Hepatocyte (in vitro differentiated cells): Measurements from ENCODE around the gene IQCN. TPM values are rescaled to one million over a fixed set of nuclear protein-coding genes. Genes with fewer than 3 reads are reported as not detected.

Source experiments
- DNase-seq: peaks from one replicate; pipeline ENCODE4 v3.0.0-alpha.2; 2016; ENCODE audit warnings: low spot score
- H2AFZ ChIP-seq: fragments of 200-600 bp; sonication (generic); 2 replicates; pipeline ENCODE4 v1.6.0; 2016; ENCODE audit warnings: antibody characterized with exemption, mild to moderate bottlenecking
- H3K27ac ChIP-seq: fragments of 200-600 bp; sonication (generic); 2 replicates; pipeline ENCODE4 v1.5.1; 2016; ENCODE audit warnings: mild to moderate bottlenecking
- H3K27me3 ChIP-seq: fragments of 200-600 bp; sonication (generic); 2 replicates; pipeline ENCODE4 v1.6.1; 2016
- H3K36me3 ChIP-seq: fragments of 200-600 bp; sonication (generic); replicated peaks from 2 replicates; pipeline ENCODE4 v1.5.1; 2016; ENCODE audit warnings: low read depth; ENCODE audit not compliant: insufficient read depth
- H3K4me1 ChIP-seq: fragments of 200-600 bp; sonication (generic); 2 replicates; pipeline ENCODE4 v1.5.1; 2016; ENCODE audit warnings: mild to moderate bottlenecking, moderate library complexity; ENCODE audit not compliant: insufficient read depth
- H3K4me2 ChIP-seq: fragments of 200-600 bp; sonication (generic); 2 replicates; pipeline ENCODE4 v1.6.0; 2016
- H3K4me3 ChIP-seq: fragments of 200-600 bp; sonication (generic); 2 replicates; pipeline ENCODE4 v1.5.1; 2016; ENCODE audit warnings: mild to moderate bottlenecking
- H3K79me2 ChIP-seq: fragments of 200-600 bp; sonication (generic); 2 replicates; pipeline ENCODE4 v1.6.0; 2017; ENCODE audit warnings: mild to moderate bottlenecking
- H3K9me2 ChIP-seq: fragments of 200-600 bp; sonication (generic); replicated peaks from 2 replicates; pipeline ENCODE4 v1.6.0; 2017; ENCODE audit warnings: mild to moderate bottlenecking; ENCODE audit not compliant: insufficient read depth
- H3K9me3 ChIP-seq: fragments of 200-600 bp; sonication (generic); 2 replicates; pipeline ENCODE4 v1.5.1; 2016; ENCODE audit warnings: low read depth, mild to moderate bottlenecking
- H4K20me1 ChIP-seq: fragments of 200-600 bp; sonication (generic); 2 replicates; pipeline ENCODE4 v1.6.0; 2016; ENCODE audit warnings: mild to moderate bottlenecking; ENCODE audit not compliant: insufficient read depth, poor library complexity, severe bottlenecking
- CTCF ChIP-seq: fragments of 200-600 bp; sonication (generic); IDR thresholded peaks from 2 replicates; pipeline ENCODE4 v1.5.1; 2016; ENCODE audit warnings: antibody characterized with exemption, mild to moderate bottlenecking; ENCODE audit not compliant: poor library complexity
- EZH2 ChIP-seq: fragments of 200-600 bp; sonication (generic); IDR thresholded peaks from 2 replicates; pipeline ENCODE4 v1.6.1; 2016; ENCODE audit warnings: antibody characterized with exemption, mild to moderate bottlenecking, borderline replicate concordance
- EZH2phosphoT487 ChIP-seq: fragments of 200-600 bp; sonication (generic); IDR thresholded peaks from one replicate; pipeline ENCODE4 v1.6.1; 2018; ENCODE audit warnings: antibody characterized with exemption, mild to moderate bottlenecking, low read depth, moderate library complexity; ENCODE audit not compliant: unreplicated experiment, severe bottlenecking
- WGBS: methylation state at CpG from one replicate; pipeline ENCODE4 v1.1.6; 2016; ENCODE audit warnings: low lambda C conversion rate; ENCODE audit errors: missing lambda C conversion rate; 5-methylcytosine and 5-hydroxymethylcytosine counted together
- polyA plus RNA-seq: library from polyadenylated mRNA; unstranded; fragments of >200 nt; fragmentation: Nextera tagmentation; extraction: Ambion mirVana; gene quantifications from 2 replicates; pipeline ENCODE4 v1.2.1, GENCODE V29; 2016
- total RNA-seq: library from RNA; depleted of rRNA; stranded (reverse); fragments of >200 nt; gene quantifications from 2 replicates; pipeline ENCODE4 v1.2.3, GENCODE V29; 2014

The IQCN gene
- total RNA-seq (3.7 and 3.9 TPM in 2 replicates), polyA plus RNA-seq (1.5 and 2.3 TPM in 2 replicates)

GRCh38 chr19:18274219-18274780 lies at the start of gene IQCN:
Gene IQCN, minus strand, starts transcription at chr19:18274452. Its CDS starts 4,974 bp downstream, at chr19:18269478.
- no peak within 1 kb of the TSS for H2AFZ ChIP-seq
- peak within 1 kb of the TSS; percentile 50 for H3K4me2 ChIP-seq
- H3K9me3 ChIP-seq, result no peaks in the 10 kb centered on the region
- peak; percentile 69 for DNase-seq
- peak within 1 kb of the TSS; percentile 85 for H3K27ac ChIP-seq
- WGBS, result 88% methylated on average over 7 of the region's 9 CpGs
- no peaks in the 10 kb centered on the region for H3K9me2 ChIP-seq
- peaks cover 31% of the 10 kb centered on the region for H3K4me1 ChIP-seq
- H3K36me3 ChIP-seq, result no peaks in the 10 kb centered on the region
- H4K20me1 ChIP-seq, result peaks cover 71% of the 10 kb centered on the region
- TF ChIP-seq EZH2, result no peak
- TF ChIP-seq CTCF, result no peak
- TF ChIP-seq EZH2phosphoT487, result no peak
- no peak within 1 kb of the TSS for H3K4me3 ChIP-seq
- peaks cover 59% of the 10 kb centered on the region for H3K79me2 ChIP-seq
- H3K27me3 ChIP-seq, result no peaks in the 10 kb centered on the region

GRCh38 chr19:18322759-18323460 lies 48.7 kb upstream of the IQCN start, which contains the start of gene LSM4:
Gene LSM4, minus strand, starts transcription at chr19:18323076. Its CDS starts 56 bp downstream, at chr19:18323020.
- Histone ChIP-seq H2AFZ (peak within 1 kb of the TSS; percentile 30), H3K27ac (peak within 1 kb of the TSS; percentile 94), H3K36me3 (no peaks in the 10 kb centered on the region), H4K20me1 (no peaks in the 10 kb centered on the region), H3K4me3 (peak within 1 kb of the TSS; percentile 69), H3K4me1 (peaks cover 48% of the 10 kb centered on the region), H3K79me2 (peaks cover 40% of the 10 kb centered on the region), H3K27me3 (no peaks in the 10 kb centered on the region), H3K9me3 (no peaks in the 10 kb centered on the region), H3K4me2 (peak within 1 kb of the TSS; percentile 84), H3K9me2 (no peaks in the 10 kb centered on the region)
- DNase-seq, result peak; percentile 100
- no peak for TF ChIP-seq EZH2
- TF ChIP-seq CTCF, result peak; percentile 42
- 1% methylated on average over 55 of the region's 75 CpGs for WGBS

- peaks cover 45% of the 10 kb centered on the region for H3K79me2 ChIP-seq
- H3K4me3 ChIP-seq, result peak overlapping the region; percentile 69
- H2AFZ ChIP-seq, result peak overlapping the region; percentile 8
- H3K4me2 ChIP-seq, result peak overlapping the region; percentile 84
- 9% methylated on average over 7 of the region's 7 CpGs for WGBS
- no peaks in the 10 kb centered on the region for H3K36me3 ChIP-seq
- peaks cover 51% of the 10 kb centered on the region for H3K4me1 ChIP-seq
- H3K9me2 ChIP-seq, result no peaks in the 10 kb centered on the region
- no peaks in the 10 kb centered on the region for H3K9me3 ChIP-seq
- TF ChIP-seq CTCF, result peak; percentile 33
- no peak for TF ChIP-seq EZH2phosphoT487
- H4K20me1 ChIP-seq, result no peaks in the 10 kb centered on the region
- DNase-seq, result peak; percentile 82
- H3K27me3 ChIP-seq, result no peaks in the 10 kb centered on the region
- peak overlapping the region; percentile 94 for H3K27ac ChIP-seq
These were observed 48.1 kb upstream of the IQCN start for GRCh38 chr19:18322318-18322758.
